KMS-11 (cell line): Measurements from ENCODE around the gene CDC45.

Experiments
- H2AFZ ChIP-seq: fragments of 200-600 bp; sonication (generic); 2 replicates; pipeline ENCODE4 v1.6.1; 2016; ENCODE audit warnings: antibody characterized with exemption, mixed run types, low read depth
- H3K27ac ChIP-seq: fragments of 200-600 bp; sonication (generic); 2 replicates; pipeline ENCODE4 v1.6.1; 2016; ENCODE audit warnings: mild to moderate bottlenecking, mixed run types
- H3K27me3 ChIP-seq: fragments of 200-600 bp; sonication (generic); 2 replicates; pipeline ENCODE4 v1.6.1; 2017; ENCODE audit warnings: mild to moderate bottlenecking, low read depth, mixed run types, moderate library complexity; ENCODE audit not compliant: insufficient read depth
- H3K36me3 ChIP-seq: fragments of 200-600 bp; sonication (generic); 2 replicates; pipeline ENCODE4 v1.6.1; 2017; ENCODE audit warnings: mild to moderate bottlenecking, mixed run types; ENCODE audit not compliant: insufficient read depth
- H3K4me1 ChIP-seq: fragments of 200-600 bp; sonication (generic); 2 replicates; pipeline ENCODE4 v1.6.1; 2016; ENCODE audit warnings: mild to moderate bottlenecking, low read depth, mixed run types; ENCODE audit not compliant: poor library complexity, severe bottlenecking
- H3K4me2 ChIP-seq: fragments of 200-600 bp; sonication (generic); 2 replicates; pipeline ENCODE4 v1.7.0; 2016; ENCODE audit warnings: mild to moderate bottlenecking, mixed run types
- H3K4me3 ChIP-seq: fragments of 200-600 bp; sonication (generic); IDR thresholded peaks from 2 replicates; pipeline ENCODE4 v1.6.1; 2017; ENCODE audit warnings: low read depth, low read length, mixed read lengths; ENCODE audit not compliant: insufficient read depth
- H3K79me2 ChIP-seq: fragments of 200-600 bp; sonication (generic); 2 replicates; pipeline ENCODE4 v1.6.1; 2016; ENCODE audit warnings: low read depth, mixed run types; ENCODE audit not compliant: insufficient read depth
- H3K9ac ChIP-seq: fragments of 200-600 bp; sonication (generic); 2 replicates; pipeline ENCODE4 v1.6.1; 2016; ENCODE audit warnings: mild to moderate bottlenecking, mixed run types
- H4K20me1 ChIP-seq: fragments of 200-600 bp; sonication (generic); 2 replicates; pipeline ENCODE4 v1.6.1; 2016; ENCODE audit warnings: mild to moderate bottlenecking, mixed run types; ENCODE audit not compliant: insufficient read depth
- TF ChIP-seq, protein P1 (sequence below): fragments of 200-600 bp; sonication (generic); conservative IDR thresholded peaks from 2 replicates; pipeline ENCODE4 v1.6.1; 2017; ENCODE audit warnings: low read depth, mild to moderate bottlenecking, antibody characterized with exemption, low read length, moderate library complexity, mixed read lengths

CDC45 gene

DNA sequence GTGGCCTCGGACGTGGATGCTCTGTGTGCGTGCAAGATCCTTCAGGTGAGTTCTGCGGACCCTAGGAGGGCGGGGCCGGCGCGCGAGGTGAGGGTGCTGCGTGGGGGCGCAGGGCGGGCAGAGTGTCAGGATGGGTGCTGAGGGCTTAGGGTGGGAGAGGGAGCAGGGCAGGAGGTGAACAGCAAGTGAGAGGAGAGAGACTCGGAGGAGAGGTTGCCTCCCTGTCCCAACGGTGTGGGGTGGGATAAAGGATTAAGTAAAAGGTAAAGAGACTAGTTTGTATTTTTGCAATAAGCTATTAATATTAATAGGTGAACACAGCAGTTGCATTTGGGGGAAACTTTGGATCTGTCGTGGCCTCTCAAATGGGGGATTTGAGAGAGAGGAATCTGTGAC is 451 bp downstream of the CDC45 start:
- peak overlapping the region; percentile 98; the same call in 1 of the 2 replicates for H3K27ac ChIP-seq
- H3K27me3 ChIP-seq = no peaks in the 10 kb centered on the region

DNA sequence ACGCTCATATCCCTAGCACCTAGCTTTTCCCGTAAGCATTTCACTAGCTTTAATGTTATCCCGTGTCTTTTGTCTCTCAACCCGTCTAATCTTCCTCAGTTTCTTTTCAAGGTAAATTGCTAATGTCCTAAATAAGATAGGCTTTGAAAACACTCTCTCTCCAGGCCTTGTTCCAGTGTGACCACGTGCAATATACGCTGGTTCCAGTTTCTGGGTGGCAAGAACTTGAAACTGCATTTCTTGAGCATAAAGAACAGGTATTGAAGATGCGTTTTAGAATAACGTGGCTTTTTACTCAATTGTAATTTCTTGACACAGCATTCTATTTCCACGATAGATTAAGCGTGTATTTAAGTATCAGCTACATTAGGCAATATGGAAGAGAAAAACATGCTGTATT is 1.1 kb downstream of the CDC45 start:
- Histone ChIP-seq H3K4me3 (no peak overlapping the region), H3K9ac (no peak overlapping the region; the same call in 1 of the 2 replicates), H3K4me1 (peaks cover 19% of the 10 kb centered on the region), H3K27ac (no peak overlapping the region), H3K27me3 (no peaks in the 10 kb centered on the region), H3K4me2 (peak overlapping the region; percentile 77), H2AFZ (no peak overlapping the region), H4K20me1 (no peaks in the 10 kb centered on the region), H3K36me3 (0 out of 2 replicates have a peak, but pooled peaks cover 3% of the 10 kb centered on the region), H3K79me2 (peaks cover 51% of the 10 kb centered on the region)
- TF ChIP-seq, protein P1, sequence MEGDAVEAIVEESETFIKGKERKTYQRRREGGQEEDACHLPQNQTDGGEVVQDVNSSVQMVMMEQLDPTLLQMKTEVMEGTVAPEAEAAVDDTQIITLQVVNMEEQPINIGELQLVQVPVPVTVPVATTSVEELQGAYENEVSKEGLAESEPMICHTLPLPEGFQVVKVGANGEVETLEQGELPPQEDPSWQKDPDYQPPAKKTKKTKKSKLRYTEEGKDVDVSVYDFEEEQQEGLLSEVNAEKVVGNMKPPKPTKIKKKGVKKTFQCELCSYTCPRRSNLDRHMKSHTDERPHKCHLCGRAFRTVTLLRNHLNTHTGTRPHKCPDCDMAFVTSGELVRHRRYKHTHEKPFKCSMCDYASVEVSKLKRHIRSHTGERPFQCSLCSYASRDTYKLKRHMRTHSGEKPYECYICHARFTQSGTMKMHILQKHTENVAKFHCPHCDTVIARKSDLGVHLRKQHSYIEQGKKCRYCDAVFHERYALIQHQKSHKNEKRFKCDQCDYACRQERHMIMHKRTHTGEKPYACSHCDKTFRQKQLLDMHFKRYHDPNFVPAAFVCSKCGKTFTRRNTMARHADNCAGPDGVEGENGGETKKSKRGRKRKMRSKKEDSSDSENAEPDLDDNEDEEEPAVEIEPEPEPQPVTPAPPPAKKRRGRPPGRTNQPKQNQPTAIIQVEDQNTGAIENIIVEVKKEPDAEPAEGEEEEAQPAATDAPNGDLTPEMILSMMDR = no peak

More for the DNA sequence above, 451 bp downstream of the CDC45 start:
- peaks cover 19% of the 10 kb centered on the region for H3K4me1 ChIP-seq
- H3K4me3 ChIP-seq = no peak overlapping the region
- peaks cover 57% of the 10 kb centered on the region for H3K79me2 ChIP-seq
- TF ChIP-seq, protein P1 = no peak
- peak overlapping the region; percentile 97; the same call in 1 of the 2 replicates for H3K9ac ChIP-seq
- no peaks in the 10 kb centered on the region; the same call in 1 of the 2 replicates for H4K20me1 ChIP-seq
- 0 out of 2 replicates have a peak, but pooled peaks cover 3% of the 10 kb centered on the region for H3K36me3 ChIP-seq
- peak overlapping the region; percentile 92 for H2AFZ ChIP-seq
- peak overlapping the region; percentile 77 for H3K4me2 ChIP-seq

DNA sequence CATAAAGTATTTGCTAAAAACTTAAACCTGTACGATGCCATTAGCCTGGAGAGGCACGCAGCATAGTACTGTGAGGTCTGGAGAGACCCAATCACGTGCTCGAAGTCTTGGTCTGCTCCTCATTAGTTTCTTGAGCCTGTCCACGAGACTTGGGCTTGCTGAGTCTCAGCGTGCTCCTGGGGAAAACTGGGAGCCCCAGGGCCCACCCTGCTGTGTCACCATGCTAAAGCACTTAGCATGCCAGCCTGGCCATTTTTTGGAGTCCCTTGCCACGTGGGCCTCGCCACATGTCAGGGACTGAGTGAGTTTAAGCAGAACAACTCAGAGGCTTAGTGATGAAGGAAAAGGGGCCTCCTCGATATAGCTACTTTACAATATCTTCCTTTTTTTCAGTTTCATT is 2.6 kb downstream of the CDC45 start:
- Histone ChIP-seq H2AFZ (no peak overlapping the region), H3K9ac (no peak overlapping the region), H3K4me3 (no peak overlapping the region), H3K27ac (no peak overlapping the region), H3K4me1 (peaks cover 10% of the 10 kb centered on the region), H3K27me3 (no peaks in the 10 kb centered on the region), H4K20me1 (no peaks in the 10 kb centered on the region), H3K36me3 (0 out of 2 replicates have a peak, but pooled peaks cover 3% of the 10 kb centered on the region), H3K79me2 (peaks cover 35% of the 10 kb centered on the region), H3K4me2 (no peak overlapping the region)
- TF ChIP-seq, protein P1 = no peak

DNA sequence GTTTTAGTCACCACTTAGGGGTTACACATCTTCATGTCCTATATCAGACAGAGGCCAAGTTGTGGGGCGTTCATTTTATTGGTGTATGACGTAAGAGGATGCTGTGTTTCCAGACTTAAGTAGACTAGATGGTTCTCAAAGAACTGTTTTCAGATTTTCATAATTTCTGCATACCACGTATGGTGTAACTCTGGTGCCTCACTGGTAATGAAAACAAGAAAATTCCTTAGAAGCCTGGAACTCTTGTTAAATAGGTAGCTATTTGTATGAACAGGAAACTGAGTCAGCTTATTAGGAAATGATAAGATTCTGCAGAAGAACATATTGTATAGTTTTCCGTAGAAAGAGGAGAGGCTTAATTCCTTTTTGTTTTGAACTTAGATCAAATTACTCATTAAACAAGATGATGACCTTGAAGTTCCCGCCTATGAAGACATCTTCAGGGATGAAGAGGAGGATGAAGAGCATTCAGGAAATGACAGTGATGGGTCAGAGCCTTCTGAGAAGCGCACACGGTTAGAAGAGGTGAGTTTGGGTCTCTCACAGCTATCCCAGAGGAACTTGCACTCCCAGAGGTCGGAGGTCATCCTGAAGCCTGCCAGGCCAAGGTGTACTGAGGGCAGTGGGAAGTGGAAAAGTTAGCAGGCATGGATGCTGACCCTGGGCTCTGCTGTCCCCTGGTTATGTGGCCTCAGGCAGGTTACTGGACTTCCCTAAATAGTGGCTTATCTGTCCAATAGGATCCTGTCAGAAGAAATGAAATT is 3.9 kb downstream of the CDC45 start:
- Histone ChIP-seq H3K36me3 (0 out of 2 replicates have a peak, but pooled peaks cover 3% of the 10 kb centered on the region), H3K4me1 (peaks cover 6% of the 10 kb centered on the region), H3K4me2 (no peak overlapping the region), H3K4me3 (no peak overlapping the region), H2AFZ (no peak overlapping the region), H3K27me3 (no peaks in the 10 kb centered on the region), H3K9ac (no peak overlapping the region), H3K27ac (no peak overlapping the region), H4K20me1 (no peaks in the 10 kb centered on the region), H3K79me2 (peaks cover 22% of the 10 kb centered on the region; the same call in 1 of the 2 replicates)
- TF ChIP-seq, protein P1 = no peak
